KOPT-K1 (cell line): ENCODE results near the gene KNTC1.
"Not testable (repeated sequence)": the region's sequence is repeated elsewhere in the genome, so short reads cannot be mapped to it uniquely, and the experiment has no call there.

Experiments
- H3K27ac ChIP-seq: fragments of 200-600 bp; sonication (generic); 2 replicates; pipeline ENCODE4 v1.5.1; 2016; ENCODE audit warnings: antibody characterized with exemption, mild to moderate bottlenecking, low read depth, low read length; ENCODE audit not compliant: poor library complexity, severe bottlenecking
- H3K36me3 ChIP-seq: fragments of 200-600 bp; sonication (generic); 2 replicates; pipeline ENCODE4 v1.5.1; 2017; ENCODE audit warnings: antibody characterized with exemption, mild to moderate bottlenecking, low read length, moderate library complexity; ENCODE audit not compliant: insufficient read depth
- H3K9me3 ChIP-seq: fragments of 200-600 bp; sonication (generic); 2 replicates; pipeline ENCODE4 v1.5.1; 2017; ENCODE audit warnings: antibody characterized with exemption, low read length, mild to moderate bottlenecking; ENCODE audit not compliant: insufficient read depth, poor library complexity, severe bottlenecking

KNTC1 gene

GRCh38 chr12:122610911-122611310, 83.9 kb downstream of the KNTC1 start:
- Histone ChIP-seq H3K36me3 (peaks cover 100% of the 10 kb centered on the region), H3K9me3 (no peaks in the 10 kb centered on the region), H3K27ac (no peak overlapping the region)

- H3K36me3 ChIP-seq: peaks cover 100% of the 10 kb centered on the region
These were observed 87.8 kb downstream of the KNTC1 start for GRCh38 chr12:122614839-122615238.

GRCh38 chr12:122615780-122616179, 88.7 kb downstream of the KNTC1 start:
- Histone ChIP-seq H3K27ac (no peak overlapping the region), H3K36me3 (peaks cover 100% of the 10 kb centered on the region), H3K9me3 (no peaks in the 10 kb centered on the region)

More at GRCh38 chr12:122614839-122615238, 87.8 kb downstream of the KNTC1 start:
- H3K9me3 ChIP-seq: no peaks in the 10 kb centered on the region
- H3K27ac ChIP-seq: no peak overlapping the region

DNA sequence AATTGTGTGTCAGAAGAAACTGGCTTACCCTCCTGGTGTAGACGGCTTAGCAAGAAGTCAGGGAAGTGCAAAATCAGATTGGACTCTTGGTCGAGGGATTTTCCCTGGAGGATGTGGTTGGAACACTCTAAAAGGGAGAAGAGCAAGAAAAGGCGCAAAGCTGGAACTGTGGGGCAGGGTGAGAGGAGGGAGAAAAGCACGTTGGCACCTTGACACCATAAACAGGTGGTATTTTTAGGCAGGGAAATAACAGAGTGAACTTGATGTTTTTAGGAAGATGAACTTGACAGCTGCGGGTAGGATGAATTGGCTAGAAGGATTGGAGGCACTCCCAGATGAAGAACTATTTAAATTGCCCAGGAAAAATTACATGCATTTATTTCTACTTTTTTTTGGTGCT, 108.4 kb downstream of the KNTC1 start:
- Histone ChIP-seq H3K36me3 (peaks cover 91% of the 10 kb centered on the region), H3K9me3 (no peaks in the 10 kb centered on the region), H3K27ac (no peak overlapping the region)

DNA sequence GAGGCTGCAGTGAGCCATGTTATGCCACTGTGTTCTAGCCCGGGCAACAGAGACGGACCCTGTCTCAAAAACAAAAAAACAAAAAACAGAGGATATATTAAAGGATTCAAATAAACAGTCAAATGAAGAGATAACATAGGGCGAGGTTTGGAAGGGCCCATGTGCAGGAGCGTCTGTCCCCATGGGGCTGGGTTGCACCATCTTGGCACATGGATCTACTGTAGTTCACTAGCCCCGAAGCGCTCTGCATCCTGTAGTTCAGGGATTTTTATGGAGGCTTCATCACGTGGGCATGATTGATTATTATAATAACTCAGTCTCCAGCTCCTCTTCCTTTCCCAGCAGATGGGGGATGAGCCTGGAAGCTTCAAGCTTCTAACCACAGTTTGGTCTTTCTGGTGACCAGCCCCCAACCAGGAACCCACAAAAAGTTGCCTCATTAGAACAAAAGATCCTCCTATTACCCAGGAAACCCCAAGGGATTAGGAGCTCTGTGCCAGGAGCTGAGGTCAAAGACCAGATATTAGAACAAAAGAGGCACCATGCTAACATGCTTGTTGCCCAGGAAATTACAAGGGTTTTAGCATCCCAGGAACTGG, 116.3 kb downstream of the KNTC1 start:
- H3K9me3 ChIP-seq: no peaks in the 10 kb centered on the region
- peaks cover 33% of the 10 kb centered on the region; the same call in 1 of the 2 replicates for H3K36me3 ChIP-seq
- H3K27ac ChIP-seq: no peak overlapping the region

DNA sequence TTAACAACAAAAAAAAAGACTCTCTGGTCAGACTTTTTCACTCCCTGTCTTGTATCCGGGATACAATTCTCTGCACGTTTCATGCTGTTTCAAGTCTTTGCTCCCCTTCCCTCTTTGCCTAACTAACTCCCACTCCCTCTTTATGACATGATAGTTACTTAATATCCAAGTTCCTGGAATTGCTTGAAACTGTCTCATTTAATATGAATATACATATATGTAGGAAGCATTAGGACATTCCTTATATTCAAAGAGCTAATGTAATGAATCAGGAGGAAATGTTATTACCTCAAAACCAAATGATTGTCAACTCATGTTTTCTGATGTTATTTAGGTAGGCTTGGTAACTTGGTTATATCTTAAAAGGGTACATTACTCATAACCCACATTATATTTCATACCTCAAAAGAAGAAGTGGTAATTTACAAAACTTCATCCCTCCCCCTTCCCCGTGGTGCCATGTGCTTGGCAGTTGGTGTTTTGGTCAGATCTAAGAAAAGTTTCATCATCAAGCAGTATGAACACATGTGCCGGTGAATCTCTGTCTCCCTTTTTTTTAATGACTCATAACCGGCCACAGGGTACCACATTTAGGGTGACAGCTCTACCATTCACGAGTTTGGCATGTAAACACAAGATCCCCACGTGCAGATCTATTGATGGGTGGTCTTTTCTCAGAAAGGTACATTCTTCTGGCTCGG, 119.6 kb downstream of the KNTC1 start:
- Histone ChIP-seq H3K9me3 (no peaks in the 10 kb centered on the region), H3K27ac (no peak overlapping the region), H3K36me3 (peaks cover 15% of the 10 kb centered on the region; the same call in 1 of the 2 replicates)

DNA sequence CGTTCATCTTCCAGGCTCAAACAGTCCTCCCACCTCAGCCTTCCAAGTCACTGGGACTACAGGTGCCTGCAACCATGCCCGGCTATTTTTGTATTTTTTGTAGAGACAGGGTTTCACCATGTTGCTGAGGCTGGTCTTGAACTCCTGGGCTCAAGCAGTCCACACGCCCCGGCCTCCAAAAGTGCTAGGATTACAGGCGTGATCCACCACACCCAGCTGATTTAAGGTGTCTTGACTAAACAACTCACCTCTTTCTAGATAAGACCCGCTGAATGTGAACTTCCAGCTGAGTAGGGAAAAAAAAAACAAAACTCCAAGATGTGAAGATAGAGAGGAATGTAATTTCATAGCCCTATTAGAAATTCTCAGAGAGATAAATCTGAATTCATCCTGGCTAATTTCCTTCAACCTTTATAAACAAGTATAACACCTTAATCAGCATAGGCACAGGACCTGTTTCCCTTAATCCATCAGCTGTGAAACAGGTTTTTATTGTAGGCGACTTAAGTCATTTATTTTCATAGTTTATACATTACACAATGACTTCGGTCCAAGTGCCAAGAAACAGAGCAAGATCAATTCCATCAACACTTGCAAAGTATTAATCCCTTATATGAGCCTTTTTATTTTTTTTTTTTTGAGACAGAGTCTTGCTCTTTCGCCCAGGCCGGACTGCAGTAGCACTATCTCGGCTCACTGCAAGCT, 124.6 kb downstream of the KNTC1 start:
- peaks cover 2% of the 10 kb centered on the region; the same call in 1 of the 2 replicates for H3K36me3 ChIP-seq
- no peak overlapping the region for H3K27ac ChIP-seq
- H3K9me3 ChIP-seq: no peaks in the 10 kb centered on the region

DNA sequence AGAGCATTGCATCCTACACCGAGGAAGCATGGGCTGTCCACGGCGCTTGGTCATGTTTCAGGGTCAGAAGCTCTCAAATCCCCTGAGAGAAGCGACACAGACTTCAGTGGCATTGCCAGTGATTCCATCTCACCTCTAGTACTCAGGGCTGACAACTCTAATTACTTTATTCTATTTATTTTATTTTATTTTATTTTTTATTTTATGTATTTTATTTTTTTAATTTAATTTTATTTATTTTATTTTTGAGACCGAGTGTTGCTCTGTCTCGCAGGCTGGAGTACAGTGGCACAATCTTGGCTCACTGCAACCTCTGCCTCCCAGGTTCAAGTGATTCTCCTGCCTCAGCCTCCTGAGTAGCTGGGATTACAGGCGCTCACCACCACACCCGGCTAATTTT, 126.2 kb downstream of the KNTC1 start:
- not testable (repeated sequence) for H3K9me3 ChIP-seq, H3K36me3 ChIP-seq, H3K27ac ChIP-seq

DNA sequence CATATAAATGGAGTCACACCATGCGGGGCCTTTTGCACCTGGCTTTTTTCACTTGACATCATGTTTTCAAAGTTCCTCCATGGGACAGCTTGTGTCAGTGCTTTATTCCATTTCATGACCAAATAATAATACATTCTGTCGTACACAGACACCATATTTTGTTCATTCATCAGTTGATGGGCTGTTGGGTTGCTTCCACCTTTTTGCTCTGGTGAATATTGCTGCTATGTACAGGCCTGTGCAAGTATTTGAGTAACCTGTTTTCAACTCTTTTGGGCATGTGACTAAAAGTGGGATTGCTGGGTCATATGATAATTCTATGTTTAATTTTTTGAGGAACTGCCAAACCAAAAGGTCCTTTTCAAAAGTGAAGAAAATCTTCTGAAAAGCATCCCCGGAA, 129.2 kb downstream of the KNTC1 start:
- H3K27ac ChIP-seq: no peak overlapping the region
- H3K9me3 ChIP-seq: no peaks in the 10 kb centered on the region
- H3K36me3 ChIP-seq: peaks cover 15% of the 10 kb centered on the region; the same call in 1 of the 2 replicates

DNA sequence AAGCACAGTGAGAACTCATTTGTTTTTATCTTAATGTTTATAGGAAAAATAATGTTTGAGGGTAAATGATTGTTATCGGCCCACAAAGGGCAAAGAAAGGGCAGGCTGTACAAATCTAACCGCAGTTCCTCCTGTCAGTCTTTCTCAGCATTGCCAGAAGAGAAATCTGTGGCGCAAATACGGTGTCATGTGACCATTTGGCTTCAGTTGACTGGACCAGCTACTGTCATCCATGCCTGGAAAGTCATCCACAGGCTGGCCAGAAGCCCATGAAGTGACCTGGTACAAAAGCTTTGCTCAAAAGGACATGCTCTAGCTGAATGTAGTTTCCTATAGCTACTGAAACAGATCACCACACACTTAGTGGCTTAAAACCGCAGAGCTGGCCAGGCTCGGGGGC, 132.5 kb downstream of the KNTC1 start:
- peaks cover 20% of the 10 kb centered on the region for H3K36me3 ChIP-seq
- no peak overlapping the region for H3K27ac ChIP-seq
- H3K9me3 ChIP-seq: no peaks in the 10 kb centered on the region

DNA sequence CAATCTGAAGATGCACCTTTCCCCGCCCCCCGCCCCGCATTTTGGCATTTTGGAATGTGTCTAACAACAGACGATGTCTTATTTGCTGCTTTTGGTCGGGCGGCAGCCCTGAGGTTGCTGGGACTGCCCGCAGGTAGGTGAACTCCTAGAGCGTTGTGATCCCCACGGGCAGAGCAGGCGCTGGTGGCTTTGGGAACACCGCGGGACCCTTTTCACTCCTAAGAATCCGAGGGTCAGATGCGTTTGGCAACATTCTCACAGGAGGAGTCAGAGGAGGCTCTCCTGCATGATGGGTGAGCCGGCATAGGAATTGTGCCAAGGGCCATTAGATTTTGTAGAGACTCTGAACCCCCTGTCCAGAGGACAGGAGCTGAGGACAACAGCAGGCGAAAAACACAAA, 134.2 kb downstream of the KNTC1 start:
- peaks cover 20% of the 10 kb centered on the region for H3K36me3 ChIP-seq
- no peak overlapping the region for H3K27ac ChIP-seq
- H3K9me3 ChIP-seq: no peaks in the 10 kb centered on the region

DNA sequence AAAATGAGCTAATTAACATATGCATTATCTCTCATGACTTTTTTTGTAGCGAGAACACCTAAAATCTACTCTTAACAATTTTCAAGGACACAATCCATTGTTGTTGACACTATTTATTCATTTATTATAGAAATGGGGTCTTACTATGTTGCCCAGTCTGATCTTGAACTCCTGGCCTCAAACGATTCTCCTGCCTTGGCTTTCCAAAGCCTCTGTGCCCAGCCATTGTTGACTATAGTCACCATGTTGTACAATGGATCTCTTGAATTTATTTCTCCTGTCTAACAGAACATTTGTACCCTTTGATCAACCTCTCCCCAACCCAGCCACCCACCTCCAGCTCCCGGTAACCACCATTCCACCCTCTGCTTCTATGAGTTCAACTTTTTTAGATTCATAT, 134.9 kb downstream of the KNTC1 start:
- no peaks in the 10 kb centered on the region for H3K9me3 ChIP-seq
- H3K27ac ChIP-seq: no peak overlapping the region
- H3K36me3 ChIP-seq: peaks cover 15% of the 10 kb centered on the region

GRCh38 chr12:122665349-122665748, 138.3 kb downstream of the KNTC1 start:
- no peaks in the 10 kb centered on the region for H3K9me3 ChIP-seq
- H3K36me3 ChIP-seq: peaks cover 5% of the 10 kb centered on the region; the same call in 1 of the 2 replicates
- no peak overlapping the region for H3K27ac ChIP-seq

DNA sequence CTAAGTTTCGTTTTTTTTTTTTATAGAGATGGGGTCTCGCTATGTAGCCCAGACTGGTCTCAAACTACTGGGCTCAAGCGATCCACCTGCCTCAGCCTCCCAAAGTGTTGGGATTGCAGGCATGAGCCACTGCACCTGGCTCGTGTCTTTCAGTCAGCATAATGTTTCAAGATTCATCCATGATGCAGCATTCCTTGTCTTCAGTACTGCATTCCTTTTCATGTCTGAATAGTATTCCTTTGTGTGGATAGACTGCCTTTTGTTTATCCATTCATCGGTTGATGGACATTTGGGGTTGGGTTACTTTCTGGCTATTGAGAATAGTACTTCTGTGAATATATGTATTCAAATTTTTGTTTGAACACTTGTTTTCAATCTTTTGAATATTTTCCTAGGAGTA, 138.7 kb downstream of the KNTC1 start:
- Histone ChIP-seq H3K9me3 (no peaks in the 10 kb centered on the region), H3K36me3 (peaks cover 5% of the 10 kb centered on the region; the same call in 1 of the 2 replicates), H3K27ac (no peak overlapping the region)

- Histone ChIP-seq H3K9me3 (no peaks in the 10 kb centered on the region), H3K36me3 (no peaks in the 10 kb centered on the region), H3K27ac (no peak overlapping the region)
These were observed 141.2 kb downstream of the KNTC1 start for GRCh38 chr12:122668268-122668667.
